Choroid plexus epithelial cell (primary cell): ENCODE data around the gene FAM20C.
"Not testable (repeated sequence)": the region's sequence is repeated elsewhere in the genome, so short reads cannot be mapped to it uniquely, and the experiment has no call there.

Experiments
- DNase-seq: peaks from one replicate; pipeline ENCODE4 v3.0.0-alpha.2; 2010; ENCODE audit warnings: low read depth
- H3K4me3 ChIP-seq: 2 replicates; pipeline ENCODE4 v1.5.1; 2011; ENCODE audit warnings: low read depth, mild to moderate bottlenecking, control low read depth, low read length, moderate library complexity
- TF ChIP-seq, protein P1 (sequence below): conservative IDR thresholded peaks from 2 replicates; pipeline ENCODE4 v1.5.1; 2011; ENCODE audit warnings: low read depth, mild to moderate bottlenecking, control low read depth, inconsistent platforms, low read length, moderate library complexity

The FAM20C gene

DNA sequence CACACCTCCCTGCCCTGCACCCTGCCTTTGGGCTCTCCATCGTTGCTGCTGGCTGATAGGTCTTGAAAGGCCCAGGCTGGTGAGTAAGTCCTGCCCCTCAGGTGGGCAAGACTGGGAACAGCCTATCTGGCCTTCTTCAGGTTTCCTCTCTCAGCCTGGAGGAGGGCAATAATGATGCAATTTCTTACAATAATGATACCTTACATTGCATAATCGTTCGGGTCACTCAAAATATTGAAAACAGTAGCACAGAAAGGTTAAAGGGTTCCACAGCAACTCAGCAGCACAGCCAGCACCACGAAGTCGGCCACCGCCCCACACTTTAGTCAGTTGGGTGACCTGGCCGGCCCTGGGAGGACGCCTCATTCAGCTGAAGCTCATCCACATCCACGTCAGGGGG, 16.0 kb upstream of the FAM20C start:
- no peak overlapping the region for H3K4me3 ChIP-seq
- DNase-seq: no peak
- TF ChIP-seq, protein P1, sequence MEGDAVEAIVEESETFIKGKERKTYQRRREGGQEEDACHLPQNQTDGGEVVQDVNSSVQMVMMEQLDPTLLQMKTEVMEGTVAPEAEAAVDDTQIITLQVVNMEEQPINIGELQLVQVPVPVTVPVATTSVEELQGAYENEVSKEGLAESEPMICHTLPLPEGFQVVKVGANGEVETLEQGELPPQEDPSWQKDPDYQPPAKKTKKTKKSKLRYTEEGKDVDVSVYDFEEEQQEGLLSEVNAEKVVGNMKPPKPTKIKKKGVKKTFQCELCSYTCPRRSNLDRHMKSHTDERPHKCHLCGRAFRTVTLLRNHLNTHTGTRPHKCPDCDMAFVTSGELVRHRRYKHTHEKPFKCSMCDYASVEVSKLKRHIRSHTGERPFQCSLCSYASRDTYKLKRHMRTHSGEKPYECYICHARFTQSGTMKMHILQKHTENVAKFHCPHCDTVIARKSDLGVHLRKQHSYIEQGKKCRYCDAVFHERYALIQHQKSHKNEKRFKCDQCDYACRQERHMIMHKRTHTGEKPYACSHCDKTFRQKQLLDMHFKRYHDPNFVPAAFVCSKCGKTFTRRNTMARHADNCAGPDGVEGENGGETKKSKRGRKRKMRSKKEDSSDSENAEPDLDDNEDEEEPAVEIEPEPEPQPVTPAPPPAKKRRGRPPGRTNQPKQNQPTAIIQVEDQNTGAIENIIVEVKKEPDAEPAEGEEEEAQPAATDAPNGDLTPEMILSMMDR: no peak

DNA sequence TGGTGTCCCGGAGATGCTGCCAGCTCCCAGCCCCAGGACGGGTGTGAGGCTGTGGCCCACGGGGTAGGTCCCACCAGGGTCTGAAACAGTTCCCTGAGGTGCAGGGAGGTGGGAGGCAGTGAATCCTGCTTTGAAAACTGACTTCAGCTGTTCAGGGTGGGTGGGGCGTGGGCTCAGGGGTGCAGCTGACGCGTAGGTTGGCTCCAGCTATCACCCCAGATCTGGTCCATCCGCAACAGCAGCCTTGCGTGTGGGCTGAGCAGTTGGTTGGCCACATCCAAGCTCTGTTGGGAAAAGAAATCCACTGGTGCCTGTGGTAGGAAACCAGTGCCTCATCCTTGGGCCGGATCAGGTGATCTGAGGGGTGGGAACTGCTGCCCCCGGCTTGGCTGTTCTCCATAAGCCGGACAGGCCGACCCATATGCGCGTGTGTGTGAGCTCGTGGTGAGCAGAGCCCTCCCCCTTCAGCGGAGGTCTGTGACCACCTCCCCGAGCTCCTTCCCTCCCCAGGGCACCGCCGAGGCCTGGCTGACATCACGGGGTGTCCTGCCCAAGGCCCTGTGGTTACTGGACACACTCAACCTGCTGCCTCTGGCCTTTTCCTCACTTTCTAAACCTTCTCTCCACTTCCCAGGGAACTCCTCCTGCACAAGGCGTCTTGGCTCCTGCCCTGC, 15.4 kb upstream of the FAM20C start:
- H3K4me3 ChIP-seq: no peak overlapping the region
- DNase-seq: no peak
- TF ChIP-seq, protein P1: no peak

DNA sequence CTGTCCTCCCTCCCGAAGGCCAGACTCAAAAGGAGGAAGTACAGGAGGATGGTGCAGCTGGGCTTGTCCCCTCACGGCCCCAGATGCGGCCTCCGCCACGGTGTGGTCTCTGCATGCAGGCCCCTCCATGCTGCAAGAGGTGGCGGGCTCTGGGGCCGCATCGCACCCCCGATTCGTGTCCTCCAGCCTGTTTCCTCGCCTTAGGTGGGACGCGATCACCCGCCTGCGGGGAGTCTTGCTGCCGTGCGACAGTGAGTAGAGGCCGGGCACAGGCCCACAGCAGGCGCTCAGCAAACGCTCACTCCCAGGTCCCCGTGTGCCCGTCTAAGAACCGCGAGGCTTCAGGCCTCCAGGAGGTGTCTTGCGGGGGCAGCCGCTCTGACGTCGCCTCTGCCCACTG, 13.9 kb upstream of the FAM20C start:
- no peak for DNase-seq
- TF ChIP-seq, protein P1: no peak

DNA sequence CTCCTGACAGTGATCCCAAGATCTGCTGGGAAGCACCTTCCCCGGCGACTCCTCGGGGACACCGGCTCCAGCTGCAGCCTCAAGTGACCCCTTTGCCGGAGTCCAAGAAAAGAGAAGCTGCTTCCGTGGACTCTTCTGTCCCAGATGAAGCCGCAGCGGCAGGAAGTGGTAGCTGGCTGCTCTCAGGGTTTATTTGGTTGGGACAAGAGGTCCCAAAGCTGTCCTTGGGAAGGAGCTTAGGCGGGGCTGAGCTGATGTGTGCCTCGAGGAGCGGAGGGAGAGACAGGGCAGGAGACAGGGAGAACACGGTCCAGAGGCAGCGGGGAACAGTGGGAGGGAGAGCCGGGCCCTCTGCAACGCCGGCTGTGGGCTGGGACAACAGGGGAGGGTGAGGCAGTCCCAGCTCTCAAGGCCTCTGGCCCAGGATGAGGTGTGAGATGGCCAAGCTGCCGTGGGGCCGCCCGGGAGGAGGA, 13.1 kb upstream of the FAM20C start:
- H3K4me3 ChIP-seq: no peak overlapping the region
- TF ChIP-seq, protein P1: no peak
- DNase-seq: no peak

More for the DNA sequence above, 13.9 kb upstream of the FAM20C start:
- no peak overlapping the region for H3K4me3 ChIP-seq

DNA sequence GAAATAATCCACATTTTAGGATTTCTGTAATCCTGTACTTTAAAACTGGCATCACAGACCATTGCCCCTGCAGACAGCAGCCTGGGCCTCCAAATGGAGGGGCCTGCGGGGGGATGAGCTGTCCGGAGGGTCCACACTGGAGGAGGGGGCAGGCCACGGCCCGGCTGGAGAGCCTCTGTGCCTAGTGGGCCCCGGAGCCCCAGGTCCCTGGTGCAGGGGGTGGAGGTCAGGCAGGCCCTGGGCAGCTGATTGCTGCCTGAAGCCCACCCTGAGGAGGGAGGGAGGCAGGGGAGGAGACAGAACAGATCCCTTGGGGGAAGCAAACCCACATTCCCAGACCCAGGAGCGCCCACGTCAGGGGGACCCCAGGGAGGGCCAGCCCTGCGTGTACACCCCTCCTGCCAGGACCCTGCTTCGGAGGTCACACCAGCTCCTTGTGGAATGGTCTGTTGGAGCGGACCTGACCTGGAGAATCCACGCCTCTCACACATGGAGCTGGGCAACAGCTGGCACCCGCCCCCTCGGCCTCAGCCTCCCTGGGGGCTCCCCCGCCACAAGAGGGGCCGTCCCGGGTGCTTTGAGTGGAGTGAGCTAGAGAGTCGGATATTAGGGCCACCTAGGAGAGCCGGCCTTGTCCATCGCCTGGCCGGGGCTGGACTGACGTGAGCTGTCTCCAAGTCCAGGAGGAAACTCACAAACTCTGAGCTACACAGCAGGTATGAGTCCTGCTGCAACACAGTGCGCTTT, 12.2 kb upstream of the FAM20C start:
- TF ChIP-seq, protein P1: no peak
- no peak overlapping the region for H3K4me3 ChIP-seq
- no peak for DNase-seq

DNA sequence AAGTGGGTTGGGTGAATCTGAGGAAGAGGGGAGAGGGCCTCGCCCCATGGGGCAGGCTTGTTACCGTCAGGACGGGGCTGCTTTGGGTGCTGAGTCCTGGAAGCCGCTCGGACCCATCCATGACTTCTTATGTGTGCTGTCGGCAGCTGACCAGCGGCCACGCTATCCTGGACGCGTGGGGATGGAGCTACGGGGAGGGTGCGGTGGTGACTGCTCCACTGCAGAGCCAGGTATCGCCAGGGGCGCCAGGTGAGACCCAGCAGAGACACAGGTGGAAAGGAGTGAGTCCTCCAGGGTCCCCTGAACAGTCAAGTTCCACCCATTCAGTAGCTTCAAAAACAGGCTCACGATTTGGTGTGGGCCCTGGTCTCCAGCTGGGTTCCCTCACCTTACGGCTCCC, 10.6 kb upstream of the FAM20C start:
- DNase-seq: no peak
- no peak overlapping the region for H3K4me3 ChIP-seq
- TF ChIP-seq, protein P1: no peak

DNA sequence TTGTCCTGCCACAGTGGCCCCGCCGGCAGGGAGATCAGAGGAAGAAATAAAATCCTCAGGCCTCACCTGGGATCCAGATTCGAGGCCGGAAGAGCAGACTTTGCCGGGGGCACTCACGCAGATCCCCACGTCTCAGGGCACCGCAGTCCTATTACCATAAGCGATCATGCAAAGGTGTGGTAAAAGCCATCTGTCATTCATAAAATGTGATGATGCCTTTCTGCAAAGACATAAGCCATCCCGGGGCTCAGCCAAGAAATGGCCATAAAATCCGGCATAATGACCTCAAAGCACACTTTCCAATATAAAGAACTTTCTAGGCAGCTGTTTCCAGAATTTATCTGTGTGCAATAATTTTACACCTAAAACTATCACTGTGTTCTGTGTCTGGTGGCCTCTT, 9.9 kb upstream of the FAM20C start:
- not testable (repeated sequence) for DNase-seq, H3K4me3 ChIP-seq
